Mucosa of descending colon (tissue), 3 donors: ENCODE results near the gene TRABD2B. TPM values are rescaled to one million over a fixed set of nuclear protein-coding genes. Genes with fewer than 3 reads are reported as not detected.

Experiments
- ATAC-seq: fragments of 200-7000 bp; cut with Tn5 transposase; one replicate; pipeline ENCODE4 v1.9.1; 2020; ENCODE audit warnings: mild to moderate bottlenecking, moderate library complexity
- DNase-seq, 3 donors: peaks; one replicate each; pipeline ENCODE4 v3.0.0-alpha.2; 2020
- H3K36me3 ChIP-seq: fragments of 200-600 bp; one replicate; pipeline ENCODE4 v1.8.0; 2021; ENCODE audit warnings: low read depth, mild to moderate bottlenecking
- H3K4me1 ChIP-seq: fragments of 200-600 bp; one replicate; pipeline ENCODE4 v1.8.0; 2021; ENCODE audit warnings: low read depth, mild to moderate bottlenecking
- H3K4me3 ChIP-seq: fragments of 200-600 bp; one replicate; pipeline ENCODE4 v1.8.0; 2021; ENCODE audit warnings: mild to moderate bottlenecking
- H3K9me3 ChIP-seq: fragments of 200-600 bp; one replicate; pipeline ENCODE4 v1.8.0; 2021; ENCODE audit warnings: mild to moderate bottlenecking
- CTCF ChIP-seq: fragments of 200-600 bp; IDR thresholded peaks from one replicate; pipeline ENCODE4 v1.8.0; 2022; ENCODE audit warnings: antibody characterized with exemption, mild to moderate bottlenecking
- intact Hi-C, 2 donors: fragments of 100-400 bp; cut with DNase I in 1 of 2; cut with micrococcal nuclease in 1 of 2; formaldehyde crosslinking; loops; one replicate each; pipeline versions ENCODE4 v1.11.0 to v1.11.1; 2022; cut with DNase I, micrococcal nuclease
- total RNA-seq, 3 donors: library from RNA; stranded (reverse); fragmentation: NEBNext Ultra II Directional in 2 of 3; extraction: Animal tissue kit (Norgen Biotek cat#: 25700) in 2 of 3; gene quantifications; one replicate each; pipeline versions ENCODE4 v1.2.1 to v1.2.4, GENCODE V29; 2021 to 2023
- donor health status: DM: no; HTN: no; CAD: no; lungs with moderate emphysema.
- donor health status: DM: no; HTN: no; CAD: no.
- donor health status: DM: no; HTN: yes; CAD: no.

TRABD2B gene
- total RNA-seq, 3 donors from 2014 or later = 0.35 to 2.0 (median 2.0) TPM

GRCh38 chr1:47808612-47809011, 188.6 kb downstream of the TRABD2B start:
- ATAC-seq (no peak), DNase-seq (no peak)
- intact Hi-C loops = no loop called here
- no peaks in the 10 kb centered on the region for H3K36me3 ChIP-seq
- no peak overlapping the region for H3K4me3 ChIP-seq
- H3K9me3 ChIP-seq = no peaks in the 10 kb centered on the region
- no peak for TF ChIP-seq CTCF
- H3K4me1 ChIP-seq = peaks cover 14% of the 10 kb centered on the region

GRCh38 chr1:47805921-47806361, 191.2 kb downstream of the TRABD2B start:
- H3K9me3 ChIP-seq = no peaks in the 10 kb centered on the region
- no peak overlapping the region for H3K4me3 ChIP-seq
- H3K36me3 ChIP-seq = no peaks in the 10 kb centered on the region
- DNase-seq = no peak
- peaks cover 14% of the 10 kb centered on the region for H3K4me1 ChIP-seq
- no peak for ATAC-seq
- no peak for TF ChIP-seq CTCF
- intact Hi-C loops = no loop called here

- no peak for DNase-seq
- Histone ChIP-seq H3K9me3 (no peaks in the 10 kb centered on the region), H3K4me1 (peaks cover 9% of the 10 kb centered on the region), H3K36me3 (no peaks in the 10 kb centered on the region), H3K4me3 (no peak overlapping the region)
- ATAC-seq = no peak
- no peak for TF ChIP-seq CTCF
- intact Hi-C loops = no loop called here
Measured at GRCh38 chr1:47805018-47805417, 192.2 kb downstream of the TRABD2B start.

- ATAC-seq = no peak
- Histone ChIP-seq H3K4me1 (no peaks in the 10 kb centered on the region), H3K9me3 (no peaks in the 10 kb centered on the region), H3K36me3 (no peaks in the 10 kb centered on the region), H3K4me3 (no peak overlapping the region)
- DNase-seq = no peak
- TF ChIP-seq CTCF = no peak
- intact Hi-C loops = no loop called here
Measured at GRCh38 chr1:47803815-47804501, 193.2 kb downstream of the TRABD2B start.

- no peak overlapping the region for H3K4me3 ChIP-seq
- H3K4me1 ChIP-seq = no peaks in the 10 kb centered on the region
- H3K9me3 ChIP-seq = no peaks in the 10 kb centered on the region
- ATAC-seq (no peak), DNase-seq (no peak)
- H3K36me3 ChIP-seq = no peaks in the 10 kb centered on the region
- intact Hi-C loops = no loop called here
- TF ChIP-seq CTCF = no peak
Measured at GRCh38 chr1:47797575-47797974, 199.6 kb downstream of the TRABD2B start.
